GM23248 (cell line): Measurements from ENCODE around the gene SELENOS. TPM values are rescaled to one million over a fixed set of nuclear protein-coding genes. Genes with fewer than 3 reads are reported as not detected.

ENCODE experiments used
- DNase-seq: peaks from one replicate; pipeline ENCODE4 v3.0.0-alpha.2; 2015
- H2AFZ ChIP-seq: fragments of 200-600 bp; sonication (generic); 2 replicates; pipeline ENCODE4 v1.6.1; 2016; ENCODE audit warnings: antibody characterized with exemption
- H3F3A ChIP-seq: fragments of 200-600 bp; sonication (generic); 2 replicates; pipeline ENCODE4 v1.6.1; 2016; ENCODE audit warnings: mild to moderate bottlenecking, antibody characterized with exemption, mixed run types; ENCODE audit not compliant: insufficient read depth
- H3K27ac ChIP-seq: fragments of 200-600 bp; sonication (generic); 2 replicates; pipeline ENCODE4 v1.5.1; 2016; ENCODE audit warnings: mild to moderate bottlenecking
- H3K27me3 ChIP-seq: fragments of 200-600 bp; sonication (generic); replicated peaks from 2 replicates; pipeline ENCODE4 v1.6.1; 2016; ENCODE audit warnings: mild to moderate bottlenecking; ENCODE audit not compliant: insufficient read depth
- H3K36me3 ChIP-seq: fragments of 200-600 bp; sonication (generic); 2 replicates; pipeline ENCODE4 v1.6.1; 2016; ENCODE audit warnings: low read depth, mild to moderate bottlenecking
- H3K4me1 ChIP-seq: fragments of 200-600 bp; sonication (generic); 2 replicates; pipeline ENCODE4 v1.6.1; 2016; ENCODE audit warnings: mild to moderate bottlenecking; ENCODE audit not compliant: insufficient read depth
- H3K4me2 ChIP-seq: fragments of 200-600 bp; sonication (generic); one replicate; pipeline ENCODE4 v1.6.1; 2016; ENCODE audit warnings: mild to moderate bottlenecking; ENCODE audit not compliant: unreplicated experiment
- H3K4me3 ChIP-seq: fragments of 200-600 bp; sonication (generic); 2 replicates; pipeline ENCODE4 v1.5.1; 2016; ENCODE audit warnings: mild to moderate bottlenecking
- H3K79me2 ChIP-seq: fragments of 200-600 bp; sonication (generic); 2 replicates; pipeline ENCODE4 v1.6.1; 2016; ENCODE audit warnings: mild to moderate bottlenecking; ENCODE audit not compliant: insufficient read depth
- H3K9ac ChIP-seq: fragments of 200-600 bp; sonication (generic); 2 replicates; pipeline ENCODE4 v1.6.1; 2016; ENCODE audit warnings: mild to moderate bottlenecking
- H3K9me2 ChIP-seq: fragments of 200-600 bp; sonication (generic); 2 replicates; pipeline ENCODE4 v1.6.1; 2016; ENCODE audit warnings: mixed run types, mild to moderate bottlenecking, moderate library complexity; ENCODE audit not compliant: insufficient read depth
- H3K9me3 ChIP-seq: fragments of 200-600 bp; sonication (generic); one replicate; pipeline ENCODE4 v1.6.1; 2017; ENCODE audit warnings: low read depth
- H4K20me1 ChIP-seq: fragments of 200-600 bp; sonication (generic); 2 replicates; pipeline ENCODE4 v1.6.0; 2016; ENCODE audit not compliant: insufficient read depth
- EZH2 ChIP-seq: fragments of 200-600 bp; sonication (generic); IDR thresholded peaks from 2 replicates; pipeline ENCODE4 v1.6.1; 2018; ENCODE audit warnings: antibody characterized with exemption, mild to moderate bottlenecking; ENCODE audit not compliant: insufficient read depth, poor library complexity, severe bottlenecking
- EZH2phosphoT487 ChIP-seq: fragments of 200-600 bp; sonication (generic); IDR thresholded peaks from 2 replicates; pipeline ENCODE4 v1.6.1; 2018; ENCODE audit warnings: antibody characterized with exemption, moderate library complexity, mild to moderate bottlenecking, low read depth; ENCODE audit not compliant: insufficient read depth
- WGBS, 2 experiments: methylation state at CpG; one replicate each; pipeline ENCODE4 v1.1.6; 2015 to 2017; ENCODE audit warnings: low lambda C conversion rate in 2 of 2, low coverage in 1 of 2; ENCODE audit errors: missing lambda C conversion rate in 2 of 2; 5-methylcytosine and 5-hydroxymethylcytosine counted together
- in situ Hi-C: fragments of 300-500 bp; cut with MboI; formaldehyde crosslinking; loops from 2 replicates; pipeline ENCODE4 v1.15.0; 2020
- polyA plus RNA-seq: library from polyadenylated mRNA; unstranded; fragments of >200 nt; fragmentation: Nextera tagmentation; extraction: Ambion mirVana; gene quantifications from 2 replicates; pipeline ENCODE4 v1.2.1, GENCODE V29; 2016
- total RNA-seq: library from RNA; depleted of rRNA; stranded (reverse); fragments of >200 nt; shearing (Covaris generic); gene quantifications from 2 replicates; pipeline ENCODE4 v1.2.3, GENCODE V29; 2014

The SELENOS gene
- total and polyA plus RNA-seq, 2 experiments from 2014 or later, result 98.7 to 142 TPM

- no peak overlapping the region for H3K9ac ChIP-seq
- H3K4me2 ChIP-seq, result no peak overlapping the region
- DNase-seq, result no peak
- H3K4me3 ChIP-seq, result no peak overlapping the region
- in situ Hi-C loops, result no loop called here
- no peaks in the 10 kb centered on the region for H3F3A ChIP-seq
- H3K4me1 ChIP-seq, result no peaks in the 10 kb centered on the region
- WGBS, 2 experiments, result 64 to 71% methylated on average over 13 of the region's 13 CpGs
- no peak overlapping the region for H3K27ac ChIP-seq
- H3K36me3 ChIP-seq, result no peaks in the 10 kb centered on the region
- H3K79me2 ChIP-seq, result no peaks in the 10 kb centered on the region
- no peaks in the 10 kb centered on the region for H3K9me2 ChIP-seq
- H3K9me3 ChIP-seq, result no peaks in the 10 kb centered on the region
- TF ChIP-seq EZH2 (no peak), EZH2phosphoT487 (no peak)
- peaks cover 10% of the 10 kb centered on the region; the same call in 1 of the 2 replicates for H3K27me3 ChIP-seq
- H4K20me1 ChIP-seq, result no peaks in the 10 kb centered on the region
- H2AFZ ChIP-seq, result no peak overlapping the region
Observed at GRCh38 chr15:101324524-101325177, 47.4 kb upstream of the SELENOS start.

GRCh38 chr15:101323793-101324523 lies 46.7 kb upstream of the SELENOS start:
- Histone ChIP-seq H4K20me1 (no peaks in the 10 kb centered on the region), H3K9me2 (no peaks in the 10 kb centered on the region), H3K27ac (no peak overlapping the region), H3K9ac (no peak overlapping the region), H3K4me2 (no peak overlapping the region), H2AFZ (no peak overlapping the region), H3K79me2 (no peaks in the 10 kb centered on the region), H3K36me3 (no peaks in the 10 kb centered on the region), H3F3A (no peaks in the 10 kb centered on the region), H3K4me1 (no peaks in the 10 kb centered on the region), H3K4me3 (no peak overlapping the region), H3K9me3 (no peaks in the 10 kb centered on the region), H3K27me3 (peaks cover 10% of the 10 kb centered on the region; the same call in 1 of the 2 replicates)
- no peak for TF ChIP-seq EZH2phosphoT487
- no peak for TF ChIP-seq EZH2
- in situ Hi-C loops, result no loop called here
- WGBS, 2 experiments, result 65 to 71% methylated on average over 21 of the region's 21 CpGs
- DNase-seq, result no peak

- Histone ChIP-seq H3K4me3 (no peak overlapping the region), H4K20me1 (no peaks in the 10 kb centered on the region), H2AFZ (no peak overlapping the region), H3K27me3 (peaks cover 10% of the 10 kb centered on the region; the same call in 1 of the 2 replicates), H3K9me3 (no peaks in the 10 kb centered on the region), H3K36me3 (no peaks in the 10 kb centered on the region), H3K9ac (no peak overlapping the region), H3F3A (no peaks in the 10 kb centered on the region), H3K4me1 (no peaks in the 10 kb centered on the region), H3K27ac (no peak overlapping the region), H3K4me2 (no peak overlapping the region), H3K9me2 (no peaks in the 10 kb centered on the region), H3K79me2 (no peaks in the 10 kb centered on the region)
- in situ Hi-C loops, result no loop called here
- DNase-seq, result no peak
- WGBS, 2 experiments, result 62 to 65% methylated on average over 17 of the region's 17 CpGs
- TF ChIP-seq EZH2 (no peak), EZH2phosphoT487 (no peak)
Observed at GRCh38 chr15:101322854-101323477, 45.7 kb upstream of the SELENOS start.

GRCh38 chr15:101322016-101322695 lies 44.9 kb upstream of the SELENOS start:
- in situ Hi-C loops, result no loop called here
- Histone ChIP-seq H3K79me2 (no peaks in the 10 kb centered on the region), H3K27ac (no peak overlapping the region), H2AFZ (no peak overlapping the region), H3K9ac (no peak overlapping the region), H3K36me3 (no peaks in the 10 kb centered on the region), H3K27me3 (peaks cover 10% of the 10 kb centered on the region; the same call in 1 of the 2 replicates), H3F3A (no peaks in the 10 kb centered on the region), H3K4me1 (no peaks in the 10 kb centered on the region), H3K9me2 (no peaks in the 10 kb centered on the region), H4K20me1 (no peaks in the 10 kb centered on the region), H3K4me2 (no peak overlapping the region), H3K4me3 (no peak overlapping the region), H3K9me3 (no peaks in the 10 kb centered on the region)
- WGBS, 2 experiments, result 63 to 66% methylated on average over 21 of the region's 21 CpGs
- DNase-seq, result no peak
- TF ChIP-seq EZH2phosphoT487 (no peak), EZH2 (no peak)
